AG04449 (cell line): ENCODE results near the gene ANKRD9.

ENCODE experiments used
- CTCF ChIA-PET: fragments of 350-600 bp; formaldehyde crosslinking; extraction: SDS; loops from one replicate; lab custom pipeline; 2021; ENCODE audit warnings: antibody characterized with exemption; lab: Yijun Ruan, JAX
- POLR2A ChIA-PET: fragments of 400-600, 350-600 bp; formaldehyde crosslinking; extraction: SDS; loops from one replicate; lab custom pipeline; 2020; ENCODE audit warnings: antibody characterized with exemption, inconsistent platforms; lab: Yijun Ruan, JAX
- DNase-seq: peaks from one replicate; pipeline ENCODE4 v3.0.0-alpha.2; 2010; ENCODE audit warnings: low read depth, low spot score
- H3K4me3 ChIP-seq: 2 replicates; pipeline ENCODE4 v1.5.1; 2011; ENCODE audit warnings: low read depth, mild to moderate bottlenecking, control low read depth, low read length
- TF ChIP-seq, protein P1 (sequence below): IDR thresholded peaks from one replicate; pipeline ENCODE4 v1.5.1; 2011; ENCODE audit warnings: mild to moderate bottlenecking, moderate library complexity, low read length, control low read depth, inconsistent platforms; ENCODE audit not compliant: insufficient read depth; ENCODE audit errors: missing control alignments

The ANKRD9 gene

GRCh38 chr14:102507857-102508312 is 1.7 kb downstream of the ANKRD9 start:
- H3K4me3 ChIP-seq: no peak overlapping the region
- DNase-seq: no peak
- ChIA-PET CTCF (interaction anchor here (0.9 to 1.8 kb wide), 6 partner anchors 8 to 71 kb away, joined by 3 to 10 read pairs (median 4); no protein-coding TSS in a partner anchor), POLR2A (interaction anchor here (0.5 kb wide), 1 partner anchor 255 kb away, joined by 3 read pairs; no protein-coding TSS in a partner anchor)
- TF ChIP-seq, protein P1, sequence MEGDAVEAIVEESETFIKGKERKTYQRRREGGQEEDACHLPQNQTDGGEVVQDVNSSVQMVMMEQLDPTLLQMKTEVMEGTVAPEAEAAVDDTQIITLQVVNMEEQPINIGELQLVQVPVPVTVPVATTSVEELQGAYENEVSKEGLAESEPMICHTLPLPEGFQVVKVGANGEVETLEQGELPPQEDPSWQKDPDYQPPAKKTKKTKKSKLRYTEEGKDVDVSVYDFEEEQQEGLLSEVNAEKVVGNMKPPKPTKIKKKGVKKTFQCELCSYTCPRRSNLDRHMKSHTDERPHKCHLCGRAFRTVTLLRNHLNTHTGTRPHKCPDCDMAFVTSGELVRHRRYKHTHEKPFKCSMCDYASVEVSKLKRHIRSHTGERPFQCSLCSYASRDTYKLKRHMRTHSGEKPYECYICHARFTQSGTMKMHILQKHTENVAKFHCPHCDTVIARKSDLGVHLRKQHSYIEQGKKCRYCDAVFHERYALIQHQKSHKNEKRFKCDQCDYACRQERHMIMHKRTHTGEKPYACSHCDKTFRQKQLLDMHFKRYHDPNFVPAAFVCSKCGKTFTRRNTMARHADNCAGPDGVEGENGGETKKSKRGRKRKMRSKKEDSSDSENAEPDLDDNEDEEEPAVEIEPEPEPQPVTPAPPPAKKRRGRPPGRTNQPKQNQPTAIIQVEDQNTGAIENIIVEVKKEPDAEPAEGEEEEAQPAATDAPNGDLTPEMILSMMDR: no peak

DNA sequence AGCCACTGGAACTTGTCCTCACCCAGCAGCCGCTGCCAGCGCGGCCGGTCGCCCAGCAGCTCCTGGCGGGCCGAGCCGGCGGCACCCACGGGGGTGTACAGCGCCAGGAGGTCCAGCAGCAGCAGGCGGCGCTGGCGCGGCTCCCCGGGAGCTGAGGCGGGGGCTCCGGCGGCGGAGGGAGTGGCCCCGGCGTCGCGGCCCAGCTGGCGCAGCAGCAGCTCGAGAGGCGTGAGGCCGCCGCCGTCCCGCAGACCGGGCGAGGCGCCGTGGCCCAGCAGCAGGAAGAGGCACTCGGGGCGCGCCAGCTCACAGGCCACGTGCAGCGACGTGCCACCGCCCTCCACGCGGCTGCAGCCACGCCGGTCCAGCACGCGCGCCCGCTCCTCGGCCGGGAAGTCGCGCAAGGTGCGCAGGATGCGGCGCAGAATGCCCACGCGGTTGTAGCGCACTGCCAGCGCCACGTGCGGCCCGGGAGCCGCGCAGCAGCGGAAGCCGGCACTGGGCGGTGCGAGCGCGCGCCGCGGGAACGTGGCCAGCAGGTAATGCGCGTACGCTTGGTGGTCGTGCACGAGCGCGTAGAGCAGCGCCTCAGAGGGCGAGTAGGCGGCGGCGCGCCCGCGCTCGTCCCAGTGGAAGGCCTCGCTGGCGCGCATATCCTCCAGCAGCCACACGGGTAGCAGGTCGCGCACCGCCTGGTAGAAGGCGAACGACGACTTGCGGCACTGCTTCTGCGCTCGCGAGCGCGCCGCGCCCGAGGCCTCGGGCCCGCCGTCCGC is 2.3 kb downstream of the ANKRD9 start:
- CTCF ChIA-PET: interaction anchor here (0.9 to 1.8 kb wide), 5 partner anchors 9 to 69 kb away, joined by 3 to 9 read pairs (median 4); no protein-coding TSS in a partner anchor
- H3K4me3 ChIP-seq: no peak overlapping the region
- TF ChIP-seq, protein P1: no peak
- POLR2A ChIA-PET: interaction anchor here (0.5 kb wide), 1 partner anchor 256 kb away, joined by 3 read pairs; no protein-coding TSS in a partner anchor
- no peak for DNase-seq

GRCh38 chr14:102506626-102506925 is 3.0 kb downstream of the ANKRD9 start:
- TF ChIP-seq, protein P1: no peak
- CTCF ChIA-PET: interaction anchor here (1.6 kb wide), 1 partner anchor 68 kb away, joined by 4 read pairs; no protein-coding TSS in a partner anchor
- H3K4me3 ChIP-seq: no peak overlapping the region
- no peak for DNase-seq
- POLR2A ChIA-PET: no interaction called here

DNA sequence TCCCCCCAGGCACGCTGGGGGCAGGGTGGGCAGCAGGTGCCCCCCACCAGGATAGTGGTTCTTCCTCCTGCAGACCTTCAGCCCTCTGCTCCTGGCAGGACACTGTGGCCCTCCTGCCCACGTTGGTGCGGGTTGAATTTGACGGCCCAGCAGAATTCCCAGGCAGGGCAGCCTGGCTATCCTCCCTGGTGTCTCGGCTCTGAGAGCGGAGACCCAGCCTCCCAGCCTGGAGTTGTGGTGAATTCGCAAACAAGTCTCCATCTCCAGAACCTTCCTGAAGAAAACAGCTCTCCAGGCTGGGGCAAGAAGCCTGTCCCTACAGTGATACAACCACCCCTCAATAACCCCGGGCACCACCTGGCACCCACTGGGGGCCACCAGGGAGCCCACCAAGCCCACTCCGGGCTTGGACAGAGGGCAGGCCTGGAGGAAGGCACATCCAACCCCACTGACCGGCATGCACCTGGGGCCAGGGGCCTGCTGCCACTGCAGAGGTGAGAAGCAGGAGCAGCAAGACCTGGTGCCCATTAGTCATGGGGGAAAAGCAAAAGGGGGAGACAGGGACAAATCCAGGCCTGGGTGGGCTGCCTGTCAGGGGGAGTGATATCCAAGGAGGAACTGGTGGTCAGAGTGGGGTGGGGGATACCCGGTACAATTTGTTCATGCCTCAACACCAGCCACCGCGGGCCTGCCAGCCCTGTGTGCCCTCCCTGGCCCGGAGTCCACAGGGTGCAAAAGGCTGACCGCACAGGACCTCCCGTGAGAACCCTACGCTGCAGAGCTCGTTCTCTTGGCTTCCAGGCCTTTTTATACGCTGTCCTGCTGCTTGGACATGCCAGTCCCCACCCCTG is 3.6 kb downstream of the ANKRD9 start:
- H3K4me3 ChIP-seq: no peak overlapping the region
- DNase-seq: no peak
- CTCF ChIA-PET: interaction anchor here (1.6 kb wide), 1 partner anchor 67 kb away, joined by 4 read pairs; no protein-coding TSS in a partner anchor
- POLR2A ChIA-PET: no interaction called here
- TF ChIP-seq, protein P1: no peak

DNA sequence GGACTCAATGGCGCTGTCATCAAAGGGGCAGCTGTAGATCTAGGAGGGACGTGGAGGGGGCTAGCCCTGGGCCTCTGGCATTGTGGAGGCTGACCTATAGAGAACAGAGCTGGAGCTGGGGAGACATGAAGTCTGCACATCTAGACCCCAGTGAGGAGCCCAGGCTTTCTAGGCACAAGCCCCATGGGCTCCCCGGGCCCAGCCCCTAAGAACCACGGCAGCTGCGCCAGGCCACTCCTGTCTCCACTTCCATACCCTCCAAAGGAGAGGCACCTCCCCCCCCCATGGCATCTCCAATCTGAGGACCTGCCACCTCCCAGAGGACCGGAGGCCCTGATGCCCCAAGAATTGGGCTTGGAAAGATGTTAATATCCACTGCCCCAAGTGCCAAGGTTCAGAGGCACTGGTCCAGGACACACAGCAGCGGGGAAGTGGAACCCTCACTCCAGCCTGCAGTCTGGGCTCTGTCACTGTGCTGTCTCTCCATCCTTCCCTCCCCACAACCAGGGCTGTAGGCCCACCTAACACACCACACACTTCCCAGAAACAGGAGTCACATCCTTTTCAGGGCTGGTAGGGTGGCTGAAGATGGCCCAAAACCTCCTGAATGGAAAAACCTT is 4.5 kb downstream of the ANKRD9 start:
- TF ChIP-seq, protein P1: no peak
- POLR2A ChIA-PET: no interaction called here
- CTCF ChIA-PET: interaction anchor here (1.0 to 1.6 kb wide), 3 partner anchors 26 to 67 kb away, joined by 3 to 5 read pairs (median 4); no protein-coding TSS in a partner anchor
- H3K4me3 ChIP-seq: no peak overlapping the region
- no peak for DNase-seq
